Measurements from ENCODE around the gene TMEM138.

TMEM138 gene

GRCh38 chr11:61404641-61405040, 42.5 kb downstream of the TMEM138 start:
- Histone ChIP-seq H3K9me2 (replicated peaks; ENCODE audit: control insufficient read depth, low read length) (no peaks in the 10 kb centered on the region), H3K9me3 (ENCODE audit: control insufficient read depth, insufficient read depth, low read length) (no peaks in the 10 kb centered on the region), H3K4me2 (ENCODE audit: low read length) (no peak overlapping the region), H4K20me1 (ENCODE audit: control insufficient read depth, insufficient read depth, low read depth, low read length) (0 out of 2 replicates have a peak, but pooled peaks cover 4% of the 10 kb centered on the region), H3K4me1 (ENCODE audit: control insufficient read depth, low read length) (no peaks in the 10 kb centered on the region), H3K27ac (ENCODE audit: low read depth, low read length) (no peak overlapping the region), H3K79me2 (ENCODE audit: control insufficient read depth, low read length) (no peaks in the 10 kb centered on the region), H3K4me3 (ENCODE audit: low read length) (no peak overlapping the region), H3K36me3 (ENCODE audit: control insufficient read depth, low read length) (peaks cover 85% of the 10 kb centered on the region), H3K27me3 (ENCODE audit: control insufficient read depth, low read length) (no peaks in the 10 kb centered on the region), H3F3A (ENCODE audit: control insufficient read depth, insufficient read depth) (peaks cover 38% of the 10 kb centered on the region)
- TF ChIP-seq, protein P1, sequence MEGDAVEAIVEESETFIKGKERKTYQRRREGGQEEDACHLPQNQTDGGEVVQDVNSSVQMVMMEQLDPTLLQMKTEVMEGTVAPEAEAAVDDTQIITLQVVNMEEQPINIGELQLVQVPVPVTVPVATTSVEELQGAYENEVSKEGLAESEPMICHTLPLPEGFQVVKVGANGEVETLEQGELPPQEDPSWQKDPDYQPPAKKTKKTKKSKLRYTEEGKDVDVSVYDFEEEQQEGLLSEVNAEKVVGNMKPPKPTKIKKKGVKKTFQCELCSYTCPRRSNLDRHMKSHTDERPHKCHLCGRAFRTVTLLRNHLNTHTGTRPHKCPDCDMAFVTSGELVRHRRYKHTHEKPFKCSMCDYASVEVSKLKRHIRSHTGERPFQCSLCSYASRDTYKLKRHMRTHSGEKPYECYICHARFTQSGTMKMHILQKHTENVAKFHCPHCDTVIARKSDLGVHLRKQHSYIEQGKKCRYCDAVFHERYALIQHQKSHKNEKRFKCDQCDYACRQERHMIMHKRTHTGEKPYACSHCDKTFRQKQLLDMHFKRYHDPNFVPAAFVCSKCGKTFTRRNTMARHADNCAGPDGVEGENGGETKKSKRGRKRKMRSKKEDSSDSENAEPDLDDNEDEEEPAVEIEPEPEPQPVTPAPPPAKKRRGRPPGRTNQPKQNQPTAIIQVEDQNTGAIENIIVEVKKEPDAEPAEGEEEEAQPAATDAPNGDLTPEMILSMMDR (IDR thresholded peaks at IDR 0.05; ENCODE audit: low read depth, low read length, poor library complexity, severe bottlenecking): no peak
- no peak for TF ChIP-seq EZH2phosphoT487 (IDR thresholded peaks at IDR 0.05; ENCODE audit: borderline replicate concordance, low read length)

DNA sequence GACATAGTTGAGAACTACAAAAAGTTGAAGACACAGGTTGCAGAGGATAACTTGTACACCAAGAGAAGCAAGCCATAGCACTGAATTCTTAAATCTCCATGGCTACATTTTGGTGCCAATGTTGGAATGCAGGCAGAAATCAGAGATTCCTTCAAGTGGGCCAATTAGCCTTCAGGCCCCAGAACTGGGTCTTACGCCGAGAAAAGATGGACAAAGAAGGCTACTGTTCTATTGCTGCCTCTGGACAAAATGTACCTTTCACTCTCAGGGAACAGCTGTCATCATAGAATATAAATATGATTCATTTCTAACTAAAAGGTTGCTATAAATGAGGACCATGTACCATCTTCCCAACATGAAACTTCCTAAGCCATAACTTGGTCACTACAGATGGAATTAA, 43.9 kb downstream of the TMEM138 start:
- Histone ChIP-seq H3K27me3 (ENCODE audit: control insufficient read depth, low read length) (no peaks in the 10 kb centered on the region), H3K4me3 (ENCODE audit: low read length) (no peak overlapping the region), H3K27ac (ENCODE audit: low read depth, low read length) (no peak overlapping the region), H4K20me1 (ENCODE audit: control insufficient read depth, insufficient read depth, low read depth, low read length) (0 out of 2 replicates have a peak, but pooled peaks cover 4% of the 10 kb centered on the region), H3K9me3 (ENCODE audit: control insufficient read depth, insufficient read depth, low read length) (no peaks in the 10 kb centered on the region), H3K4me1 (ENCODE audit: control insufficient read depth, low read length) (no peaks in the 10 kb centered on the region), H3K4me2 (ENCODE audit: low read length) (no peak overlapping the region), H3K9me2 (replicated peaks; ENCODE audit: control insufficient read depth, low read length) (no peaks in the 10 kb centered on the region), H3K79me2 (ENCODE audit: control insufficient read depth, low read length) (no peaks in the 10 kb centered on the region), H3F3A (ENCODE audit: control insufficient read depth, insufficient read depth) (peaks cover 25% of the 10 kb centered on the region), H3K36me3 (ENCODE audit: control insufficient read depth, low read length) (peaks cover 95% of the 10 kb centered on the region)
- TF ChIP-seq EZH2phosphoT487 (IDR thresholded peaks at IDR 0.05; ENCODE audit: borderline replicate concordance, low read length): no peak

DNA sequence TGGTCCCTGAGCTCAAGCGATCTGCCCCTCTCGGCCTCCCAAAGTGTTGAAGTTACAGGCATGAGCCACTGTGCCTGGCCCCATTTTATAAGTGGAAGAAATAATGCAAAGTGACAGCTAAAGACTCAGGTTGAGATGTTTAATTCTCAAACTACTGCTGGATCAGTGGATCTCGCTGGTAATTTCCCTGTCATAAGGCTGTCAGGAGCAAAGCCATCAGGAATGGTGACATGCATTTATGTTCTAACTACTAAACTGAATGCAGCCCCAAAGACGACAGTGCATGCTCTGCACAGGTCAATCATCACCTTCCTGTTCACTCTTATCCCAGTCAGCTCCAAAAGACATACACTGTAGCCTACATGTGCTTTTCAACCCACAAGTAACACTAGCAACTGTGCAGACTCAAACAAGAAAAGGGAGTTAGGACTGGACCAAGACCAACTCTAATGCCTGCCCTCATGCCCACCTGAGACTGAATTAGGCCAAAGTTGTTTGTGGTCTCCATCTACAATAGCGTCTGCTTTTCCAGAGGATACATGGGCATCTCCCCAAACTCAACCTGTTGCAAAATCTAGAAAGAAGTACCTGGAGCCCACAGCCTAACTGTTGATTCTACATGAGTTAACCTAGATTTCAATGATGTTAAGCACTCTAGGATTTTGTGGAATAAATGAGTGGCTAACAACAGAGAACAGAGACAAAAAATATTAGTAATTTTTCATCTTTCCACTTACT, 45.0 kb downstream of the TMEM138 start:
- H3K27ac ChIP-seq (ENCODE audit: low read depth, low read length): no peak overlapping the region
- TF ChIP-seq EZH2phosphoT487 (IDR thresholded peaks at IDR 0.05; ENCODE audit: borderline replicate concordance, low read length): no peak
- TF ChIP-seq, protein P1 (IDR thresholded peaks at IDR 0.05; ENCODE audit: low read depth, low read length, poor library complexity, severe bottlenecking): no peak
- no peaks in the 10 kb centered on the region for H3K4me1 ChIP-seq (ENCODE audit: control insufficient read depth, low read length)
- H3F3A ChIP-seq (ENCODE audit: control insufficient read depth, insufficient read depth): peaks cover 18% of the 10 kb centered on the region
- H3K4me3 ChIP-seq (ENCODE audit: low read length): no peak overlapping the region
- no peaks in the 10 kb centered on the region for H3K9me3 ChIP-seq (ENCODE audit: control insufficient read depth, insufficient read depth, low read length)
- peaks cover 96% of the 10 kb centered on the region for H3K36me3 ChIP-seq (ENCODE audit: control insufficient read depth, low read length)
- H3K27me3 ChIP-seq (ENCODE audit: control insufficient read depth, low read length): no peaks in the 10 kb centered on the region
- no peaks in the 10 kb centered on the region for H3K9me2 ChIP-seq (replicated peaks; ENCODE audit: control insufficient read depth, low read length)
- H3K79me2 ChIP-seq (ENCODE audit: control insufficient read depth, low read length): 0 out of 2 replicates have a peak, but pooled peaks cover 3% of the 10 kb centered on the region
- H3K4me2 ChIP-seq (ENCODE audit: low read length): no peak overlapping the region
- 0 out of 2 replicates have a peak, but pooled peaks cover 4% of the 10 kb centered on the region for H4K20me1 ChIP-seq (ENCODE audit: control insufficient read depth, insufficient read depth, low read depth, low read length)

- H3K79me2 ChIP-seq (ENCODE audit: control insufficient read depth, low read length): peaks cover 11% of the 10 kb centered on the region
- 0 out of 2 replicates have a peak, but pooled peaks cover 4% of the 10 kb centered on the region for H4K20me1 ChIP-seq (ENCODE audit: control insufficient read depth, insufficient read depth, low read depth, low read length)
- H3K36me3 ChIP-seq (ENCODE audit: control insufficient read depth, low read length): peaks cover 97% of the 10 kb centered on the region
- H3K27ac ChIP-seq (ENCODE audit: low read depth, low read length): no peak overlapping the region
- H3K9me3 ChIP-seq (ENCODE audit: control insufficient read depth, insufficient read depth, low read length): no peaks in the 10 kb centered on the region
- H3K4me2 ChIP-seq (ENCODE audit: low read length): no peak overlapping the region
- H3K4me1 ChIP-seq (ENCODE audit: control insufficient read depth, low read length): no peaks in the 10 kb centered on the region
- TF ChIP-seq, protein P1 (IDR thresholded peaks at IDR 0.05; ENCODE audit: low read depth, low read length, poor library complexity, severe bottlenecking): no peak
- no peak for TF ChIP-seq EZH2phosphoT487 (IDR thresholded peaks at IDR 0.05; ENCODE audit: borderline replicate concordance, low read length)
- no peak overlapping the region for H3K4me3 ChIP-seq (ENCODE audit: low read length)
- H3K27me3 ChIP-seq (ENCODE audit: control insufficient read depth, low read length): no peaks in the 10 kb centered on the region
- H3K9me2 ChIP-seq (replicated peaks; ENCODE audit: control insufficient read depth, low read length): no peaks in the 10 kb centered on the region
- H3F3A ChIP-seq (ENCODE audit: control insufficient read depth, insufficient read depth): 0 out of 2 replicates have a peak, but pooled peaks cover 6% of the 10 kb centered on the region
Measured at GRCh38 chr11:61411589-61411988, 49.4 kb downstream of the TMEM138 start.
